ENCODE measurements around the gene CMTR1.

The CMTR1 gene

GRCh38 chr6:37406726-37407341 is 26.2 kb upstream of the CMTR1 start:
- peaks cover 35% of the 10 kb centered on the region for H3K27me3 ChIP-seq (ENCODE audit: control insufficient read depth, insufficient read depth, low read length)
- H3K9ac ChIP-seq (ENCODE audit: low read depth, low read length): no peak overlapping the region
- no peaks in the 10 kb centered on the region for H3K4me1 ChIP-seq (ENCODE audit: control insufficient read depth, insufficient read depth, low read length)
- H3K9me3 ChIP-seq (replicated peaks; ENCODE audit: low read length): no peaks in the 10 kb centered on the region
- H3K4me2 ChIP-seq (ENCODE audit: low read length): no peak overlapping the region
- H3K4me3 ChIP-seq (ENCODE audit: low read length): no peak overlapping the region
- no peaks in the 10 kb centered on the region for H3K36me3 ChIP-seq (ENCODE audit: insufficient read depth, low read length)

- no peaks in the 10 kb centered on the region for H3K36me3 ChIP-seq (ENCODE audit: insufficient read depth, low read length)
- peaks cover 35% of the 10 kb centered on the region for H3K27me3 ChIP-seq (ENCODE audit: control insufficient read depth, insufficient read depth, low read length)
- H3K4me1 ChIP-seq (ENCODE audit: control insufficient read depth, insufficient read depth, low read length): no peaks in the 10 kb centered on the region
- H3K4me3 ChIP-seq (ENCODE audit: low read length): no peak overlapping the region
- H3K9ac ChIP-seq (ENCODE audit: low read depth, low read length): no peak overlapping the region
- no peaks in the 10 kb centered on the region for H3K9me3 ChIP-seq (replicated peaks; ENCODE audit: low read length)
- no peak overlapping the region for H3K4me2 ChIP-seq (ENCODE audit: low read length)
These were observed 25.1 kb upstream of the CMTR1 start for GRCh38 chr6:37407948-37408347.

GRCh38 chr6:37409501-37409900 is 23.5 kb upstream of the CMTR1 start:
- Histone ChIP-seq H3K36me3 (ENCODE audit: insufficient read depth, low read length) (no peaks in the 10 kb centered on the region), H3K9ac (ENCODE audit: low read depth, low read length) (no peak overlapping the region), H3K9me3 (replicated peaks; ENCODE audit: low read length) (no peaks in the 10 kb centered on the region)

GRCh38 chr6:37417393-37417792 is 15.6 kb upstream of the CMTR1 start:
- no peak overlapping the region for H3K4me2 ChIP-seq (ENCODE audit: low read length)
- H3K27me3 ChIP-seq (ENCODE audit: control insufficient read depth, insufficient read depth, low read length): peaks cover 2% of the 10 kb centered on the region
- no peak overlapping the region for H3K9ac ChIP-seq (ENCODE audit: low read depth, low read length)
- H3K9me3 ChIP-seq (replicated peaks; ENCODE audit: low read length): no peaks in the 10 kb centered on the region
- no peak overlapping the region for H3K4me3 ChIP-seq (ENCODE audit: low read length)
- H3K36me3 ChIP-seq (ENCODE audit: insufficient read depth, low read length): no peaks in the 10 kb centered on the region
- no peaks in the 10 kb centered on the region for H3K4me1 ChIP-seq (ENCODE audit: control insufficient read depth, insufficient read depth, low read length)

More at GRCh38 chr6:37409501-37409900, 23.5 kb upstream of the CMTR1 start:
- no peak overlapping the region for H3K4me2 ChIP-seq (ENCODE audit: low read length)
- H3K4me3 ChIP-seq (ENCODE audit: low read length): no peak overlapping the region
- H3K4me1 ChIP-seq (ENCODE audit: control insufficient read depth, insufficient read depth, low read length): no peaks in the 10 kb centered on the region
- peaks cover 35% of the 10 kb centered on the region for H3K27me3 ChIP-seq (ENCODE audit: control insufficient read depth, insufficient read depth, low read length)

- no peaks in the 10 kb centered on the region for H3K9me3 ChIP-seq (replicated peaks; ENCODE audit: low read length)
- peaks cover 2% of the 10 kb centered on the region for H3K27me3 ChIP-seq (ENCODE audit: control insufficient read depth, insufficient read depth, low read length)
- H3K4me2 ChIP-seq (ENCODE audit: low read length): no peak overlapping the region
- no peak overlapping the region for H3K4me3 ChIP-seq (ENCODE audit: low read length)
- no peaks in the 10 kb centered on the region for H3K4me1 ChIP-seq (ENCODE audit: control insufficient read depth, insufficient read depth, low read length)
- H3K9ac ChIP-seq (ENCODE audit: low read depth, low read length): no peak overlapping the region
- no peaks in the 10 kb centered on the region for H3K36me3 ChIP-seq (ENCODE audit: insufficient read depth, low read length)
These were observed 14.3 kb upstream of the CMTR1 start for GRCh38 chr6:37418722-37419121.

GRCh38 chr6:37426058-37426944 is 6.7 kb upstream of the CMTR1 start:
- Histone ChIP-seq H3K27me3 (ENCODE audit: control insufficient read depth, insufficient read depth, low read length) (peaks cover 25% of the 10 kb centered on the region), H3K36me3 (ENCODE audit: insufficient read depth, low read length) (no peaks in the 10 kb centered on the region), H3K9ac (ENCODE audit: low read depth, low read length) (no peak overlapping the region), H3K4me2 (ENCODE audit: low read length) (no peak overlapping the region), H3K4me3 (ENCODE audit: low read length) (no peak overlapping the region), H3K9me3 (replicated peaks; ENCODE audit: low read length) (no peaks in the 10 kb centered on the region), H3K4me1 (ENCODE audit: control insufficient read depth, insufficient read depth, low read length) (no peaks in the 10 kb centered on the region)

GRCh38 chr6:37426945-37427510 is 6.0 kb upstream of the CMTR1 start:
- no peak overlapping the region for H3K9ac ChIP-seq (ENCODE audit: low read depth, low read length)
- H3K36me3 ChIP-seq (ENCODE audit: insufficient read depth, low read length): no peaks in the 10 kb centered on the region
- H3K9me3 ChIP-seq (replicated peaks; ENCODE audit: low read length): no peaks in the 10 kb centered on the region

GRCh38 chr6:37429352-37429750 is 3.7 kb upstream of the CMTR1 start:
- Histone ChIP-seq H3K9me3 (replicated peaks; ENCODE audit: low read length) (no peaks in the 10 kb centered on the region), H3K4me3 (ENCODE audit: low read length) (no peak overlapping the region), H3K4me1 (ENCODE audit: control insufficient read depth, insufficient read depth, low read length) (peaks cover 9% of the 10 kb centered on the region), H3K36me3 (ENCODE audit: insufficient read depth, low read length) (no peaks in the 10 kb centered on the region), H3K9ac (ENCODE audit: low read depth, low read length) (no peak overlapping the region), H3K27me3 (ENCODE audit: control insufficient read depth, insufficient read depth, low read length) (peaks cover 25% of the 10 kb centered on the region), H3K4me2 (ENCODE audit: low read length) (no peak overlapping the region)

More at GRCh38 chr6:37426945-37427510, 6.0 kb upstream of the CMTR1 start:
- H3K27me3 ChIP-seq (ENCODE audit: control insufficient read depth, insufficient read depth, low read length): peaks cover 25% of the 10 kb centered on the region
- H3K4me3 ChIP-seq (ENCODE audit: low read length): no peak overlapping the region
- H3K4me1 ChIP-seq (ENCODE audit: control insufficient read depth, insufficient read depth, low read length): no peaks in the 10 kb centered on the region
- no peak overlapping the region for H3K4me2 ChIP-seq (ENCODE audit: low read length)

- H3K4me3 ChIP-seq (ENCODE audit: low read length): peak overlapping the region; percentile 91
- peaks cover 16% of the 10 kb centered on the region for H3K4me1 ChIP-seq (ENCODE audit: control insufficient read depth, insufficient read depth, low read length)
- H3K9ac ChIP-seq (ENCODE audit: low read depth, low read length): peak overlapping the region; percentile 91
- peak overlapping the region; percentile 96 for H3K4me2 ChIP-seq (ENCODE audit: low read length)
- H3K9me3 ChIP-seq (replicated peaks; ENCODE audit: low read length): no peaks in the 10 kb centered on the region
- H3K27me3 ChIP-seq (ENCODE audit: control insufficient read depth, insufficient read depth, low read length): peaks cover 6% of the 10 kb centered on the region
- H3K36me3 ChIP-seq (ENCODE audit: insufficient read depth, low read length): peaks cover 6% of the 10 kb centered on the region
These were observed 468 bp upstream of the CMTR1 start for GRCh38 chr6:37432590-37432915.

GRCh38 chr6:37433657-37434271 is 743 bp downstream of the CMTR1 start:
- H3K36me3 ChIP-seq (ENCODE audit: insufficient read depth, low read length): peaks cover 11% of the 10 kb centered on the region
- peaks cover 20% of the 10 kb centered on the region for H3K4me1 ChIP-seq (ENCODE audit: control insufficient read depth, insufficient read depth, low read length)
- H3K4me2 ChIP-seq (ENCODE audit: low read length): peak overlapping the region; percentile 96
- no peaks in the 10 kb centered on the region for H3K27me3 ChIP-seq (ENCODE audit: control insufficient read depth, insufficient read depth, low read length)
- no peaks in the 10 kb centered on the region for H3K9me3 ChIP-seq (replicated peaks; ENCODE audit: low read length)
- H3K4me3 ChIP-seq (ENCODE audit: low read length): peak overlapping the region; percentile 91
- H3K9ac ChIP-seq (ENCODE audit: low read depth, low read length): peak overlapping the region; percentile 91

GRCh38 chr6:37435373-37435772 is 2.4 kb downstream of the CMTR1 start:
- Histone ChIP-seq H3K27me3 (ENCODE audit: control insufficient read depth, insufficient read depth, low read length) (no peaks in the 10 kb centered on the region), H3K4me2 (ENCODE audit: low read length) (no peak overlapping the region), H3K4me1 (ENCODE audit: control insufficient read depth, insufficient read depth, low read length) (peaks cover 21% of the 10 kb centered on the region), H3K9me3 (replicated peaks; ENCODE audit: low read length) (no peaks in the 10 kb centered on the region), H3K4me3 (ENCODE audit: low read length) (no peak overlapping the region), H3K36me3 (ENCODE audit: insufficient read depth, low read length) (peaks cover 18% of the 10 kb centered on the region), H3K9ac (ENCODE audit: low read depth, low read length) (no peak overlapping the region)
